MM.1S (cell line): ENCODE measurements around the gene C3orf20.
"Not testable (repeated sequence)": the region's sequence is repeated elsewhere in the genome, so short reads cannot be mapped to it uniquely, and the experiment has no call there.

Source experiments
- EZH2 ChIP-seq: fragments of 300-600 bp; sonication (generic); optimal IDR thresholded peaks from 2 replicates; pipeline ENCODE3; 2017; ENCODE audit warnings: low read depth, mild to moderate bottlenecking, antibody characterized with exemption, low read length, mixed read lengths
- EZH2phosphoT487 ChIP-seq: fragments of 300-600 bp; sonication (generic); IDR thresholded peaks from 2 replicates; pipeline ENCODE4 v1.6.1; 2018; ENCODE audit warnings: antibody characterized with exemption, low read length
- TF ChIP-seq, protein P1 (sequence below): fragments of 300-600 bp; sonication (generic); IDR thresholded peaks from 2 replicates; pipeline ENCODE4 v1.5.1; 2016; ENCODE audit warnings: antibody characterized with exemption, low read length, mixed read lengths

DNA sequence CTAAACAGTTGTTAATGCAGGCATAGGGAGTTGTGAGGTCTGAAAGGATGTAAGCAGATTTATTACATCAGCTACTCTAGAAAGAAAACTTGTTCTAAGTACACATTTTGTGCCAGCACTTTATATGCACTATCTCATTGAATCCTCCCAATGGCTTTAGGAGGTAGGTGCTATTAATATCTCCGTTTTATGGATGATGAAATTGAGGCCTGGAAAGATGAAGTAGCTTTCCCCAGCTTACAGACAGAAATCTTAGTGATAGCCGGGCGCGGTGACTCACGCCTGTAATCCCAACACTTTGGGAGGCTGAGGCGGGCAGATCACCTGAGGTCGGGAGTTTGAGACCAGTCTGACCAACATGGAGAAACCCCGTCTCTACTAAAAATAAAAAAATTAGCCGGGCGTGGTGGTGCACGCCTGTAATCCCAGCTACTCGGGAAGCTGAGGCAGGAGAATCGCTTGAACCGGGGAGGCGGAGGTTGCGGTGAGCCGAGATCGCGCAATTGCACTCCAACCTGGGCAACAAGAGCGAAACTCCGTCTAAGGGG is 22.5 kb upstream of the C3orf20 start:
- TF ChIP-seq, protein P1, sequence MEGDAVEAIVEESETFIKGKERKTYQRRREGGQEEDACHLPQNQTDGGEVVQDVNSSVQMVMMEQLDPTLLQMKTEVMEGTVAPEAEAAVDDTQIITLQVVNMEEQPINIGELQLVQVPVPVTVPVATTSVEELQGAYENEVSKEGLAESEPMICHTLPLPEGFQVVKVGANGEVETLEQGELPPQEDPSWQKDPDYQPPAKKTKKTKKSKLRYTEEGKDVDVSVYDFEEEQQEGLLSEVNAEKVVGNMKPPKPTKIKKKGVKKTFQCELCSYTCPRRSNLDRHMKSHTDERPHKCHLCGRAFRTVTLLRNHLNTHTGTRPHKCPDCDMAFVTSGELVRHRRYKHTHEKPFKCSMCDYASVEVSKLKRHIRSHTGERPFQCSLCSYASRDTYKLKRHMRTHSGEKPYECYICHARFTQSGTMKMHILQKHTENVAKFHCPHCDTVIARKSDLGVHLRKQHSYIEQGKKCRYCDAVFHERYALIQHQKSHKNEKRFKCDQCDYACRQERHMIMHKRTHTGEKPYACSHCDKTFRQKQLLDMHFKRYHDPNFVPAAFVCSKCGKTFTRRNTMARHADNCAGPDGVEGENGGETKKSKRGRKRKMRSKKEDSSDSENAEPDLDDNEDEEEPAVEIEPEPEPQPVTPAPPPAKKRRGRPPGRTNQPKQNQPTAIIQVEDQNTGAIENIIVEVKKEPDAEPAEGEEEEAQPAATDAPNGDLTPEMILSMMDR, result not testable (repeated sequence)
- not testable (repeated sequence) for TF ChIP-seq EZH2phosphoT487, EZH2
